ENCODE measurements around the gene ASAP2. TPM values are rescaled to one million over a fixed set of nuclear protein-coding genes. Genes with fewer than 3 reads are reported as not detected.

The ASAP2 gene
- total and polyA plus RNA-seq, 2 experiments from 2014 or later, result 8.5 to 16.7 TPM

- H3K36me3 ChIP-seq, result no peaks in the 10 kb centered on the region
- H3K27ac ChIP-seq, result peak overlapping the region; percentile 38
These were observed 149.6 kb downstream of the ASAP2 start for GRCh38 chr2:9356261-9356660.

DNA sequence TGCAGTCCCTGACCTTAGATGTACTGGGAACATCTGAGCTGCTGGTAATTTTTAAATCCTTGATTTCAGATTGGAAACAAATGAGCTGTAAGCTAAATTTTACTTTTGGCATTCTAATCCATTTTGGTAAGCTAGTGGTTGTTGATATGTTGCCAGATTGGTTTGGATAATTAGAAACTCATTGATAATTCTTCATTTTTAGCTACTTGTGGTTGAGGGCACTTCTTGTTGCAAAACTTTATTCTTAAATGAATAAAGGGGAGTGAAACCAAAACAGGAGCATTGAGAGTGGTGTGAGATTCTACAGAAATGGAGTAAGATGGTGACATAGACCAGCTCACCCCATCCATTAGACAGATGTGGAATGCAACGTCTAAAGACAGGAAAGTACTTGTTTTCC lies 152.2 kb downstream of the ASAP2 start:
- Histone ChIP-seq H3K36me3 (no peaks in the 10 kb centered on the region), H3K27me3 (no peaks in the 10 kb centered on the region), H3K4me3 (no peak overlapping the region), H3K9me3 (ENCODE audit: low read depth) (no peaks in the 10 kb centered on the region), H3K4me1 (ENCODE audit: low read depth) (peaks cover 9% of the 10 kb centered on the region), H3K27ac (no peak overlapping the region)
- no peak for DNase-seq (ENCODE audit: low read depth in 1 of 2, low spot score in 1 of 2)
- TF ChIP-seq CTCF (IDR thresholded peaks at IDR 0.05; ENCODE audit: low read depth, low read length), result no peak

More at GRCh38 chr2:9356261-9356660, 149.6 kb downstream of the ASAP2 start:
- no peaks in the 10 kb centered on the region for H3K9me3 ChIP-seq (ENCODE audit: low read depth)
- peak in 1 of 2 donors; percentile 23 for DNase-seq (ENCODE audit: low read depth in 1 of 2, low spot score in 1 of 2)
- peaks cover 9% of the 10 kb centered on the region for H3K4me1 ChIP-seq (ENCODE audit: low read depth)
- H3K27me3 ChIP-seq, result no peaks in the 10 kb centered on the region
- no peak overlapping the region for H3K4me3 ChIP-seq
- TF ChIP-seq CTCF (IDR thresholded peaks at IDR 0.05; ENCODE audit: low read depth, low read length), result no peak

- H3K4me3 ChIP-seq, result no peak overlapping the region
These were observed 152.9 kb downstream of the ASAP2 start for GRCh38 chr2:9359463-9359862.

GRCh38 chr2:9360110-9360509 lies 153.5 kb downstream of the ASAP2 start:
- Histone ChIP-seq H3K27ac (no peak overlapping the region), H3K9me3 (ENCODE audit: low read depth) (no peaks in the 10 kb centered on the region), H3K27me3 (no peaks in the 10 kb centered on the region), H3K4me3 (no peak overlapping the region), H3K36me3 (no peaks in the 10 kb centered on the region), H3K4me1 (ENCODE audit: low read depth) (peaks cover 19% of the 10 kb centered on the region)
- no peak for DNase-seq (ENCODE audit: low read depth in 1 of 2, low spot score in 1 of 2)
- TF ChIP-seq CTCF (IDR thresholded peaks at IDR 0.05; ENCODE audit: low read depth, low read length), result no peak

More at GRCh38 chr2:9359463-9359862, 152.9 kb downstream of the ASAP2 start:
- H3K9me3 ChIP-seq (ENCODE audit: low read depth), result no peaks in the 10 kb centered on the region
- no peak overlapping the region for H3K27ac ChIP-seq
- no peak for TF ChIP-seq CTCF (IDR thresholded peaks at IDR 0.05; ENCODE audit: low read depth, low read length)
- no peak for DNase-seq (ENCODE audit: low read depth in 1 of 2, low spot score in 1 of 2)
- H3K36me3 ChIP-seq, result no peaks in the 10 kb centered on the region
- peaks cover 12% of the 10 kb centered on the region for H3K4me1 ChIP-seq (ENCODE audit: low read depth)
- no peaks in the 10 kb centered on the region for H3K27me3 ChIP-seq

- Histone ChIP-seq H3K4me3 (no peak overlapping the region), H3K9me3 (ENCODE audit: low read depth) (no peaks in the 10 kb centered on the region), H3K4me1 (ENCODE audit: low read depth) (peaks cover 24% of the 10 kb centered on the region), H3K27me3 (no peaks in the 10 kb centered on the region), H3K27ac (no peak overlapping the region), H3K36me3 (no peaks in the 10 kb centered on the region)
- TF ChIP-seq CTCF (IDR thresholded peaks at IDR 0.05; ENCODE audit: low read depth, low read length), result no peak
- DNase-seq (ENCODE audit: low read depth in 1 of 2, low spot score in 1 of 2), result no peak
These were observed 154.1 kb downstream of the ASAP2 start for GRCh38 chr2:9360701-9361100.

DNA sequence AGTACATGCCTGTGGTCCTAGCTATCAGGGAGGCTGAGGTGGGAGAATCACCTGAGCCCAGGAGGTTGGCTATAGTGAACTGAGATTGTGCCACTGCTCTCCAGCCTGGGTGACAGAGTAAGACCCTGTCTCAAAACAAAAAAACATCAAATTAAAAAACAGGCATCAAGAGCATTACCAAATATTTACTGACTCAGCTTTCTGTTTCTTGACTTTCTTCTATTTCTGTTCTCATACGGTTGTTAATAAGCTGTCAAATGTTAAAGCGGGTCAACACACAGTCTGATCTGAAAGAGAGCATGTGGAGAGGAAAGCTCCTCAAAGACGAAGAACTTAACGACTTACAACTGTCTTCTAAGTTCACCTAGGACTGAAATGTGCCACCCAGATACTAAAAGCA lies 157.8 kb downstream of the ASAP2 start:
- Histone ChIP-seq H3K27me3 (no peaks in the 10 kb centered on the region), H3K9me3 (ENCODE audit: low read depth) (no peaks in the 10 kb centered on the region), H3K4me3 (no peak overlapping the region), H3K36me3 (peaks cover 9% of the 10 kb centered on the region), H3K4me1 (ENCODE audit: low read depth) (peaks cover 19% of the 10 kb centered on the region), H3K27ac (peak overlapping the region; percentile 93)
- no peak for DNase-seq (ENCODE audit: low read depth in 1 of 2, low spot score in 1 of 2)
- TF ChIP-seq CTCF (IDR thresholded peaks at IDR 0.05; ENCODE audit: low read depth, low read length), result no peak

All from cardiac muscle cell (in vitro differentiated cells and primary cell).